Stimulated activated effector memory CD8-positive, alpha-beta T cell treated with anti-CD3 and anti-CD28 coated beads, Interleukin-12 subunit alpha, Interleukin-12 subunit beta, amount 100 ng/mL, for 72 hours (primary cell): ENCODE results near the gene APBB1IP.
"Not testable (repeated sequence)": the region's sequence is repeated elsewhere in the genome, so short reads cannot be mapped to it uniquely, and the experiment has no call there.

ENCODE experiments used
- ATAC-seq: fragments of 150-1000 bp; cut with Tn5 transposase; 2 replicates; pipeline ENCODE4 v1.10.0; 2021
- DNase-seq, 2 donors: peaks; one replicate each; pipeline ENCODE4 v3.0.0; 2021 to 2022; ENCODE audit warnings: low spot score in 2 of 2
- H3K27ac Mint-ChIP-seq: one replicate; pipeline ENCODE4 v1.8.0; 2022; ENCODE audit warnings: mild to moderate bottlenecking, mixed read lengths
- H3K36me3 Mint-ChIP-seq: one replicate; pipeline ENCODE4 v1.8.0; 2022; ENCODE audit warnings: mild to moderate bottlenecking, mixed read lengths
- H3K4me1 Mint-ChIP-seq: one replicate; pipeline ENCODE4 v1.8.0; 2022; ENCODE audit warnings: mixed read lengths
- H3K4me3 Mint-ChIP-seq: one replicate; pipeline ENCODE4 v1.8.0; 2022; ENCODE audit warnings: mild to moderate bottlenecking, mixed read lengths
- H3K9me3 Mint-ChIP-seq: one replicate; pipeline ENCODE4 v1.8.0; 2022; ENCODE audit warnings: mixed read lengths

The APBB1IP gene, protein sequence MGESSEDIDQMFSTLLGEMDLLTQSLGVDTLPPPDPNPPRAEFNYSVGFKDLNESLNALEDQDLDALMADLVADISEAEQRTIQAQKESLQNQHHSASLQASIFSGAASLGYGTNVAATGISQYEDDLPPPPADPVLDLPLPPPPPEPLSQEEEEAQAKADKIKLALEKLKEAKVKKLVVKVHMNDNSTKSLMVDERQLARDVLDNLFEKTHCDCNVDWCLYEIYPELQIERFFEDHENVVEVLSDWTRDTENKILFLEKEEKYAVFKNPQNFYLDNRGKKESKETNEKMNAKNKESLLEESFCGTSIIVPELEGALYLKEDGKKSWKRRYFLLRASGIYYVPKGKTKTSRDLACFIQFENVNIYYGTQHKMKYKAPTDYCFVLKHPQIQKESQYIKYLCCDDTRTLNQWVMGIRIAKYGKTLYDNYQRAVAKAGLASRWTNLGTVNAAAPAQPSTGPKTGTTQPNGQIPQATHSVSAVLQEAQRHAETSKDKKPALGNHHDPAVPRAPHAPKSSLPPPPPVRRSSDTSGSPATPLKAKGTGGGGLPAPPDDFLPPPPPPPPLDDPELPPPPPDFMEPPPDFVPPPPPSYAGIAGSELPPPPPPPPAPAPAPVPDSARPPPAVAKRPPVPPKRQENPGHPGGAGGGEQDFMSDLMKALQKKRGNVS

DNA sequence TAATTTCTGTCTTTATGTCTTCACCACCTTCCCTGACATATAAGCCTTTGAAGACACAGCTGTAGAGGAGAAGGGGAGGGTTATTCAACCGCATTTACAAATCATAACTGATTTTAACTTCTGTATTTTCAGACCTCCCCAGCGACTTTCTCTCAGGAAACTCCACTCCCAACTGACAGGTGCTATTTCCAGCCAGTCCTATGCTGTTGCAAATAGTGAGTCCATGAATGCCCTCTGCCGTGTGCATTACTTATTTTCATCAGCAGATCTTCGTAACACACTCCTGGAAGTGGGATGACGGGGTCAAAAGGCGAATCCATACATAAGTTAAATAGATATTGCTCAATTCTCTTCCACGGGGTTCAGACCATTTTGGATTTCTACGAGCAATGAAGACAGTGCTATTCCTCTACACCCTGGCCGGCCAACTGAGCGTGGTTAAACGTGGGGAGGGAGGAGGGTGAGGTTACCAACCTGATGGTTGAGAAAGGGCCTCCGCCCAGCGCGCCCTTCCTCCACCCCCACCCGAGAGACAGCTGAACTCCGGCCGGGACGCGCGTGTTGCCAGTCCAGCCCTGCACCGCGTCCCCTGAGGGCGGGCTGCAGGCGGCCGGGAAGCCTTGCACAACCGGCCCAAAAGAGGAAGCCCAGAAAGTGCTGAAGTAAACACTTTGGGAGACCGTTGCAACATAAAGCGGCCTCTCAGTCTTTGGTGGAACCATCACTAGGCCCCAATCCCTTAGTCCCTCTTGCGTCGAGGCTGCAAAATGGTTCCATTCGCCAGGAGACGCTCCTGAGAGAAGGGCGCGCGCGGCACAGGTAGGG, at the start of gene APBB1IP:
Gene APBB1IP (plus strand): TSS at position 705 of the 825 bp plus-strand sequence. CDS start 53,986 bp downstream, outside the sequence.
- ATAC-seq (peak; percentile 72), DNase-seq (peak; percentile 42 to 83)
- Mint-ChIP-seq H3K27ac (peak within 1 kb of the TSS; percentile 96), H3K4me3 (peak within 1 kb of the TSS; percentile 69), H3K9me3 (no peaks in the 10 kb centered on the region), H3K4me1 (peaks cover 44% of the 10 kb centered on the region), H3K36me3 (peaks cover 12% of the 10 kb centered on the region)

DNA sequence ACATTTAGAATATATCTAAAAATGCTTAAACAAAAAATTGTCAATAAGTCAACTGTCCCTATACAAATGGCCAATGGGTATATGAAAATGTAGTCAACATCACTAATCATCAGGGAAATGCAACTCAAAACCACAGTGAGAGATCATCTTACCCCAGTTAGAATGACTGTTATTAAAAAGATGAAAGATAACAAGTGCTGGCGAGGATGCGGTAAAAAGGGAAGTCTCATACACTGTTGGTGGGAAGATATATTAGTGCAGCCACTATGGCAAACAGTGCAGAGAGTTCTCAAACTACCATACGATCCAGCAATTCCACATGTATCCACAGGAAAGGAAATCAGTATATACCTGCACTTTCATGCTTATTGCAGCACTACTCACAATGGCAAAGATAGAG, 48.6 kb upstream of the APBB1IP start:
- Mint-ChIP-seq H3K9me3 (peaks cover 3% of the 10 kb centered on the region), H3K4me3 (no peak overlapping the region), H3K4me1 (no peaks in the 10 kb centered on the region), H3K36me3 (no peaks in the 10 kb centered on the region), H3K27ac (no peak overlapping the region)
- DNase-seq, result no peak
- no peak for ATAC-seq

DNA sequence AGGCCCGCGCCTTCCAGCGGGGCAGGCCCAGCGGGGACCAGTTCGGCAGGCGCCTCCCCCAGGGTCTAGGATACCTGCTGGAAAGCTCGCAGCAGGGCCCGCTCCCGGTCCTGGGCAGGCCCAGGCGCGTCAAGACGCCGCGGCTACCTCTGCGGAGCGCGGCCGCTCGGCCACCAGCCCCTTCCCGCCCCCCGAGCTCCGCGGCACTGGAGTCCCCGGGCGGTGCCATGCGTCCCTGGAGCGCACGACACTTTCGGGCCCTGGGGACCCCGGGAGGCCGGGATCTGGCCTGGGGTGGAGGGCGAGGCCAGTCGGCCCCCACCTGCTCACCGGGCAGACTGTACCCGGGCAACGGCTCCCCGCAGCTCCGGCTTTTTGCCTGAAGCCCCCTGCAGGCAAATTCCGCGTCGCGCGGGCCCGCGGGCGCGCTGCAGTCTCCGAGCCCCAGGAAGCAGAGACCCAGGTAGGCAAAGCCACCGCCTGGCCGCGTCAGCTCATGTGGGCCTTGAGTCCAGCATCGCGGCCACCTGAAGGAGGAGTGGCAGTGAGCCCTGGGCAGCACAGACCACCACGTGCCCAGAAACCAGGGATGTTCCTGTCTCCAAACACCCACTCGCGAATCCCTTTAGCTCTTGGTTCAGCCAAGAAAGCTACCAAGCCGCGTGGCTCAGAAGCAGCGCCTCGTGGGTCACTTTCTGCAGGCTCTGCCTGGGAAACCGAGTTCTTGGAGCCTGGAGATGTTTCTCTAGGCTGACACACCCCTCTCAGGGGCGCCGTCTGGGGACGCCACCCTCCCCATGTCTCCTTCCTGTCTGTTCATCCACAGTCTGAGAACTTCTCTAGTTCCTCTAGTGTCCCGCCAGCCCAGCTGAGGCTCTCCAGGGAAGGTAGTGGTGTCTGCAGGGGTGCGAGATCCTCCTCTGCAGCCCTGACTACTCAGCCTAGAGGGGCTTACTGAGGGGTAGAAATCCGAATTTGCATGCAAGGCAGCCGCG, 46.1 kb upstream of the APBB1IP start:
- ATAC-seq (peak; percentile 19), DNase-seq (no peak)
- peaks cover 3% of the 10 kb centered on the region for H3K9me3 Mint-ChIP-seq
- no peaks in the 10 kb centered on the region for H3K36me3 Mint-ChIP-seq
- no peak overlapping the region for H3K27ac Mint-ChIP-seq
- H3K4me1 Mint-ChIP-seq, result no peaks in the 10 kb centered on the region
- H3K4me3 Mint-ChIP-seq, result peak overlapping the region; percentile 38

DNA sequence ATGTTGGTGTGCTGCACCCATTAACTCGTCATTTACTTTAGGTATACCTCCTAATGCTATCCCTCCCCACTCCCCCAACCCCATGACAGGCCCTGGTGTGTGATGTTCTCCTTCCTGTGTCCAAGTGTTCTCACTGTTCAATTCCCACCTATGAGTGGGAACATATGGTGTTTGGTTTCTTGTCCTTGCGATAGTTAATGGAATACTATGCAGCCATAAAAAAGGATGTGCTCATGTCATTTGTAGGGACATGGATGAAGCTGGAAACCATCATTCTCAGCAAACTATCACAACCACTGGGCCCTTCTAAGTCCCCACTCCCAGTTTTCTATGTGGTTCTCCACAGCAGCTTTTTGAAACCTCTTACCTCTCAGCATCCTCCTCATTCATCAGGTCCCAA, 39.8 kb upstream of the APBB1IP start:
- ATAC-seq, DNase-seq, H3K9me3 Mint-ChIP-seq, H3K4me3 Mint-ChIP-seq, H3K27ac Mint-ChIP-seq, H3K4me1 Mint-ChIP-seq, H3K36me3 Mint-ChIP-seq: not testable (repeated sequence)

DNA sequence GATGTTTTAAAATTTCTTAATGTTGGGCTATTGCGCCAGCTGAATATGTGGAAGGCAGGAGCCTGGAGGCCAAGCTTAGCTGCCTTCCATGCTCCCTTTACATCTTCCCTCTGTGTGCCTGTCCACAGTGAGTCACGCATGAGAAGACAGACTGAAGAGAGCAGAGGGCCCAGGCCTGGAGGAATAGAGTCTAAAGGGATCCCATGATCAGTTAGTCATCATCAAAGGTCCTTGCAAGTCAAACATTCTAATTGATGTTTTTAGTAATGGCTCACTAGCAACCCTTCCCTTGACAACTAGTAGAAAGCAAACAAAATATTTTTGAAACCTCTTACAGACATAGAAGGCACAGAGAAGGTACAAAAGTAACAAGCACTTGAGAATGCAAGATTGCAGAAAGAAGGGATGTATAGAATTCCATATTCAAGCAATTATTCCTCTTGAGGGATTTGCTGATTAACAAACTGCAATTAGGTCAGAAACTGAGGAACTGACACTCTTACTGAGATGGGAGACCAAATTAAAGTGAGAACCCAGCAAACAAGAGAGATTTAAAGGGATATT, 30.7 kb upstream of the APBB1IP start:
- peak; percentile 37 for ATAC-seq

DNA sequence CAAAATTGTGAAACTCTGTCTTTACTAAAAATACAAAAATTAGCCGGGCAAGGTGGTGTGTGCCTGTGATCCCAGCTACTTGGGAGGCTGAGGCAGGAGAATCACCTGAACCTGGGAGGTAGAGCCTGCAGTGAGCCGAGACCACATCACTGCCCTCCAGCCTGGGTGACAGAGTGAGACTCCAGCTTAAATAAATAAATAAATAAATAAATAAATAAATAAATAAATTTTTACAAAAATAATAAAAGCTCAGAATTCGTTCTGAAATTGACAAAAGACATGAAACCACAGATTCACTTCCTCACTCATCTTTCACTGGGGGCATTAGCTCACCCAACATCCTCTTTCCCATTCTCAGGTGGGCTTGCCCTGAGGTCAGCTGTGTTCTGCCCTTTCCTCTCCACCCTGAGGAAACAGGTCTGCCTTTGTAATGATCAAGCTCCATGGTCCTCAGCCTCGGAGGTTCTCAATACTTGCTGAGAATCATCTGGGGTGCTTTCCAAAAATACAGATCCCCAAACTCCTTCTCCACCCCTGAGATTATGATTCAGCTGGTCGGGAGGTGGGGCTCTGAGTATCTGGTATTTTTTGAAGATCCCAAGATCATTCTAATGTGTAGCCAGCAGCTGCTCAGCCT, 29.2 kb upstream of the APBB1IP start:
- no peak overlapping the region for H3K27ac Mint-ChIP-seq
- ATAC-seq, result no peak
- no peaks in the 10 kb centered on the region for H3K9me3 Mint-ChIP-seq
- H3K36me3 Mint-ChIP-seq, result no peaks in the 10 kb centered on the region
- DNase-seq, result no peak
- H3K4me3 Mint-ChIP-seq, result no peak overlapping the region
- H3K4me1 Mint-ChIP-seq, result no peaks in the 10 kb centered on the region

More for the DNA sequence above, 30.7 kb upstream of the APBB1IP start:
- no peaks in the 10 kb centered on the region for H3K9me3 Mint-ChIP-seq
- no peaks in the 10 kb centered on the region for H3K36me3 Mint-ChIP-seq
- no peak overlapping the region for H3K27ac Mint-ChIP-seq
- no peak for DNase-seq
- no peaks in the 10 kb centered on the region for H3K4me1 Mint-ChIP-seq
- no peak overlapping the region for H3K4me3 Mint-ChIP-seq

DNA sequence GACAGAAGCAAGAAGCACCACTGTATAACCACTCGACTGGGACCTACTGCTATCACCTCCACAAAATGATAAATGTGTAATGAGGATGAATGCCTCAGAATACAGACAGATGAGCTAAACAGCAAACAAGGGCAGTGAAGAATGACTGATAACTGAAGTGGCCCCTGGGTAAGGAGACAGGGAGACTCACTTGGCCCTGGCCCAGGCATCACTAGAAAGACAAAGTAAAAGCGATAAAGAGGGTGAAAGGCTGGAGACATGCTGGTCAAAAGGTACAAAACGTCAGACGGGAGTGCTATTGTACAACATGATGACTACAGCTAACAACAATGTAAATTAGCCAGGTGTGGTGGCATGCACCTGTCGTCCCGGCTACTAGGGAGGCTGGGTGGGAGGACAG, 27.8 kb upstream of the APBB1IP start:
- Mint-ChIP-seq H3K9me3 (no peaks in the 10 kb centered on the region), H3K36me3 (no peaks in the 10 kb centered on the region), H3K4me3 (no peak overlapping the region), H3K27ac (no peak overlapping the region), H3K4me1 (no peaks in the 10 kb centered on the region)
- DNase-seq, result no peak
- ATAC-seq, result no peak

DNA sequence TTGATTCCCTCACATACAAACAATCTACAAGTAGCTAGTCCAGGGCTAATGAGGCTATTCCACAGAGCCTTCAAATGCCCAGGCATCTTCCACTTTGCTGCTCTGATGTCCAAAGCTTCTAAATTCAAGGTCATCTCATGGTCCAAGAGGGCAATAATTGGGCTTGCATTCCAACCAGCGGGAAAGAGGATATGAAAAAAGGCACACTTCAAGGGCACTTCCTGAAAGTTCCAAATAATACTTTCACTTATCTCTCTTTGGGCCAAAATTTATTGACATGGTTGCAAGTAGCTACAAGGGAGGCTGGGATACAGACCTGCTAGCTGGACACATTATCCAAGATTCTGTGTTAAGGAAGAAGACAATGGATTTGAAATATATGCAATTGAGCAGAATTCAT, 25.2 kb upstream of the APBB1IP start:
- no peak overlapping the region for H3K4me3 Mint-ChIP-seq
- no peaks in the 10 kb centered on the region for H3K4me1 Mint-ChIP-seq
- H3K36me3 Mint-ChIP-seq, result no peaks in the 10 kb centered on the region
- H3K27ac Mint-ChIP-seq, result no peak overlapping the region
- no peaks in the 10 kb centered on the region for H3K9me3 Mint-ChIP-seq
- no peak for ATAC-seq
- DNase-seq, result no peak

DNA sequence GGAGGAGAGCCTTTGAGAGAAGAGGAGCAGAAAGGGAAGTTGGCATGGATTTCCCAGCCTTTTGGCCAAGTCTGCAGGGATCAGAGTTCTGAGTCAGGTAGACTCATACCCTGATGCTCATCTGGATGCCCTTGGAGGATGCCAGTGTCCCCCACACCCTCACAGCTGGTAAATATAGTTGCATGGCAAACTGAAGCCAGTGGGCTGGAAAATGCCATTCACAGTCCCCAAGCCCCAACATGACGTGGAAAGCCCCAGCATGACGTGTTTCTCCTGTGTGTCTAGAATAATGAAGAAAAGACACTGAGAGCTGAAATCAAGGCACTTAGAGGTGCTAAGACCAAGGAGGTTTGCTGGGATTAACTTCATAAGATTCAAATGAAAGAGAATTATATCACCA, 24.8 kb upstream of the APBB1IP start:
- Mint-ChIP-seq H3K9me3 (no peaks in the 10 kb centered on the region), H3K4me1 (no peaks in the 10 kb centered on the region), H3K27ac (no peak overlapping the region), H3K4me3 (no peak overlapping the region), H3K36me3 (no peaks in the 10 kb centered on the region)
- DNase-seq (no peak), ATAC-seq (no peak)

DNA sequence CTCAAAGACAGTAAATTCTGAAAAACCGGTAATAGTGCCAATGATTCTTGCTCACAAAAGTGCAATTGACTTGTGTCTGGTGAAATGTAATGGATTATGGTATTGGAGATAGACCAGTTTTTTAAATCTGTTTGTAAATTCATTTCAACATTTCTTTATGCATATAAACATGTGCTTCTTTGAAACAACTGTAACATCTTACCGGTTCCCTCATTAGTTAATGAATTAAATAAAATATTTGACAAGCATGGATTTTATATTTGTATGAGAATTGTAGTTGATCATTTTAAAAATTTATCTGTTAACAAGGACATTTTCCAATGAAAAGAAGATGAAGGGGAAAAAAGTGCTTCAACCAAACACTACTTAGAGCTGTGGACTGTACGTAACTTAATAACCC, 21.0 kb upstream of the APBB1IP start:
- H3K9me3 Mint-ChIP-seq, result no peaks in the 10 kb centered on the region
- ATAC-seq, result no peak
- H3K4me3 Mint-ChIP-seq, result no peak overlapping the region
- H3K36me3 Mint-ChIP-seq, result no peaks in the 10 kb centered on the region
- no peak for DNase-seq
- H3K27ac Mint-ChIP-seq, result no peak overlapping the region
- no peaks in the 10 kb centered on the region for H3K4me1 Mint-ChIP-seq

DNA sequence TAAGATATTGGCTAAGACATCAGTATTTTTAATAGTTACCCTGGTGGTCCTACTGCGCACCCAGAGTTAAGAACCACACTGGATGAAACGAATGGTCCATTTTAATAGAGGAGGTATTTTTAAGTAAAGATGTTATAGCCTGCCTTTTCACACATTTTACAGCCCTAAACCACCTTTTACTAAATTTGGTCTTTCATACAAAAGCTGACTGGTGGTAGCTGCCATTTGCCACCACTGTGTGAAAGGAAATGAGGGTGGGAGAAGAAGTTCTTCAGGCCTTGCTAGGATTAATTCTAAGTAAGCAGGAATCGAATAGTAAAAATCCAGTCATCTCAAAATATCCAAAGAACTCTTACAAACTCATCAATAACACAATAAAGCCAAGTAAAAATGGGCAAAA, 15.2 kb upstream of the APBB1IP start:
- Mint-ChIP-seq H3K4me3 (no peak overlapping the region), H3K27ac (no peak overlapping the region), H3K36me3 (no peaks in the 10 kb centered on the region), H3K9me3 (no peaks in the 10 kb centered on the region), H3K4me1 (no peaks in the 10 kb centered on the region)
- no peak for DNase-seq
- ATAC-seq, result no peak

DNA sequence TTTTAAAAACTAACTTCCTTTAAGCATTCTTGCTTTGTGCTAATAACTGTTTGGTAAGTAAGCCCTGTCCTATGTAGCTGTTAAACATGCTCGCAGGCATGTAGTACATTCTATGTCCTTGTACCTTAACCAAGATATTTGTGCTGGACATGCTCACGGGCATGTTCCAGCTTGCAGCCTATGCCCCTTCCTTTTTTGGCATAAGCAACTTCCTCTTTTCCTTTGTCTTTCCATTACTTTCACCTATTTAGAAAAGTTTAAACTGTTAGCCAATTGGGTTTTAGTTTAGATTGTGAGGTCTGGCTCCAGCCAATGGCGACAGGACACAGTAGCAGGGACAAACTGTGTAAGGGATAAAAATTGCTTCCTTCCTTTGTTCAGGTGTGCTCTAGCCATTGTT, 14.4 kb upstream of the APBB1IP start:
- ATAC-seq (no peak), DNase-seq (no peak)
- no peaks in the 10 kb centered on the region for H3K4me1 Mint-ChIP-seq
- H3K36me3 Mint-ChIP-seq, result no peaks in the 10 kb centered on the region
- H3K4me3 Mint-ChIP-seq, result no peak overlapping the region
- no peak overlapping the region for H3K27ac Mint-ChIP-seq
- H3K9me3 Mint-ChIP-seq, result no peaks in the 10 kb centered on the region

DNA sequence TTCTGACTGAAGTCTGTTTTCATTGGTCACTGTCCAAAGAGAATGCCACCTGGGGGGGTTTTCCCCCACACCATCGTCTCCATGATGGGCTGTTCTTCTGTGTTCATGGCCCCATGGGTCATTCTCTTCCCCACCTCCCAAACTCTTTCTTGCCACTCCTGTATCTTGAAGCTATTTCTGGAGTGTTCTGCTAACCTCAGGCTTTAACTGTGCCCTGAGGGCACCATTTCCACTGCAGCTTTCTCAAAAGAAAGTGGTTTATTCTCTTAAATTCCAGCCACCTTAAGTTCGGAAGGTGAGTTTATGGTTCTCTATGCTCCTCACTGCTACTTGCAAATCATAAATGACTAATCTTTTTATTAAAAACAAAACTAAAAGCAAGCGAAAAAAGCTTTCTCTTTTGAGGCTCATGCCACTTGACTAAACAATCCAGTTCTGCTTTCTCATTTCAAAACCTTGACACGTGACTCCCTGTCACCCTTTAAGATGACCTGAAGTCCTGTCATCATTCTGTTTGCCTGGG, 7.4 kb upstream of the APBB1IP start:
- Mint-ChIP-seq H3K4me1 (peaks cover 12% of the 10 kb centered on the region), H3K4me3 (peak overlapping the region; percentile 57), H3K9me3 (no peaks in the 10 kb centered on the region), H3K36me3 (no peaks in the 10 kb centered on the region), H3K27ac (peak overlapping the region; percentile 81)
- DNase-seq, result no peak
- peak; percentile 99 for ATAC-seq

DNA sequence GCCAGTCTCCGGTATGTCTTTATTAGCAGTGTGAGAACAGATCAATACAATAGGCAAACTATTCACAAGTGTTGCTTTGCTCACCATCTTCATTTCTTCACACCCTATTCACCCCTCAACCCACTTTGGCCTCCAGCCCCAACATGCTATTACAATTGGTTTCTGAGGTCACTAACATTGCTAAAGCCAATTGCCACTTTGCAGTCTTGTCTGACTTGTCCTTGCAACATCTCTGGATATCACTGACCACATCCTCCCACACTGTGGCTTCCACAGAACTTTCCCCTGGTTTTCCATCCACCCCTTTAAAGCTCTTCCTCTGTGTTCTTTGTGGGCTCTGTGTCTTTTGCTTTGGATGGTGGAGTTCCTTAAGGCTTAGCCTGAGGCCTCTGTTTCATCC, 5.2 kb upstream of the APBB1IP start:
- no peaks in the 10 kb centered on the region for H3K9me3 Mint-ChIP-seq
- no peak for ATAC-seq
- H3K4me3 Mint-ChIP-seq, result no peak overlapping the region
- H3K27ac Mint-ChIP-seq, result no peak overlapping the region
- no peaks in the 10 kb centered on the region for H3K36me3 Mint-ChIP-seq
- no peak for DNase-seq
- peaks cover 34% of the 10 kb centered on the region for H3K4me1 Mint-ChIP-seq
